ENCODE data around the gene IPPK.

GRCh38 chr9:92620845-92621244 is 49.1 kb downstream of the IPPK start:
- TF ChIP-seq CTCF (conservative IDR thresholded peaks at IDR 0.05) (no peak), ZFX (IDR thresholded peaks at IDR 0.05) (no peak)
